IgD-negative memory B cell (primary cell): ENCODE data around the gene TRIB2. TPM values are rescaled to one million over a fixed set of nuclear protein-coding genes. Genes with fewer than 3 reads are reported as not detected.

ENCODE experiments used
- H3K27ac Mint-ChIP-seq, 3 donors: one replicate each; pipeline ENCODE4 v1.8.0; 2020 to 2022; ENCODE audit warnings: mild to moderate bottlenecking in 3 of 3, mixed read lengths in 3 of 3, moderate library complexity in 1 of 3
- H3K27me3 Mint-ChIP-seq: one replicate; pipeline ENCODE4 v1.8.0; 2021; ENCODE audit warnings: mixed read lengths
- H3K36me3 Mint-ChIP-seq: one replicate; pipeline ENCODE4 v1.8.0; 2020; ENCODE audit warnings: mild to moderate bottlenecking, mixed read lengths
- H3K4me1 Mint-ChIP-seq, 3 donors: one replicate each; pipeline ENCODE4 v1.8.0; 2020 to 2022; ENCODE audit warnings: mixed read lengths in 3 of 3, mild to moderate bottlenecking in 1 of 3
- H3K4me3 Mint-ChIP-seq, 4 donors: one replicate each; pipeline ENCODE4 v1.8.0; 2020 to 2022; ENCODE audit warnings: mild to moderate bottlenecking in 4 of 4, mixed read lengths in 4 of 4, moderate library complexity in 3 of 4
- H3K9me3 Mint-ChIP-seq, 3 donors: one replicate each; pipeline ENCODE4 v1.8.0; 2020 to 2021; ENCODE audit warnings: mixed read lengths in 3 of 3, mild to moderate bottlenecking in 1 of 3
- polyA plus RNA-seq: library from polyadenylated mRNA; unstranded; fragments of 300-500 nt; fragmentation: Illumina TruSeq; gene quantifications from one replicate; pipeline ENCODE4 v1.2.3, GENCODE V29; 2021

TRIB2 gene
- polyA plus RNA-seq, 1 donor from 2014 or later: 41.2 TPM

DNA sequence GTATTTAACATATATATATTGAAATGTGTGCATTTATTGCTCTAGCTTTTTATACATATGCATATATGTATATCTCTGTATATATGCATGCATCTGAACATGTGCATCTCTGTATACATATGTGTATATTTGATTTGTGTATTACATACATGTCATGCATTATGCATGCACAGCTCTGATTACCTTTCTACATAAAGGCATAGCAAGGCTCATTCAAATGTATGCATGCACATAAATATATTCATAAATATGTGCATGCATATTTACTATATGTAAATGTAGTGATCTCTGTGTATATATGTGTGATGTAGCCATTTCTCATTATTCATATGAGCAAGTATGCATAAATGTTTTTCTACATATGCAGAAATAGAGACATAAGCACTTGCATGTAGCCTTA is 64.6 kb downstream of the TRIB2 start:
- no peak overlapping the region for H3K27ac Mint-ChIP-seq
- peaks cover 2% of the 10 kb centered on the region for H3K36me3 Mint-ChIP-seq
- H3K27me3 Mint-ChIP-seq: peaks cover 7% of the 10 kb centered on the region
- H3K4me1 Mint-ChIP-seq: no peaks in the 10 kb centered on the region
- peaks cover 0 to 5% (median 4%) of the 10 kb centered on the region in 3 donors for H3K9me3 Mint-ChIP-seq
- H3K4me3 Mint-ChIP-seq: no peak overlapping the region

DNA sequence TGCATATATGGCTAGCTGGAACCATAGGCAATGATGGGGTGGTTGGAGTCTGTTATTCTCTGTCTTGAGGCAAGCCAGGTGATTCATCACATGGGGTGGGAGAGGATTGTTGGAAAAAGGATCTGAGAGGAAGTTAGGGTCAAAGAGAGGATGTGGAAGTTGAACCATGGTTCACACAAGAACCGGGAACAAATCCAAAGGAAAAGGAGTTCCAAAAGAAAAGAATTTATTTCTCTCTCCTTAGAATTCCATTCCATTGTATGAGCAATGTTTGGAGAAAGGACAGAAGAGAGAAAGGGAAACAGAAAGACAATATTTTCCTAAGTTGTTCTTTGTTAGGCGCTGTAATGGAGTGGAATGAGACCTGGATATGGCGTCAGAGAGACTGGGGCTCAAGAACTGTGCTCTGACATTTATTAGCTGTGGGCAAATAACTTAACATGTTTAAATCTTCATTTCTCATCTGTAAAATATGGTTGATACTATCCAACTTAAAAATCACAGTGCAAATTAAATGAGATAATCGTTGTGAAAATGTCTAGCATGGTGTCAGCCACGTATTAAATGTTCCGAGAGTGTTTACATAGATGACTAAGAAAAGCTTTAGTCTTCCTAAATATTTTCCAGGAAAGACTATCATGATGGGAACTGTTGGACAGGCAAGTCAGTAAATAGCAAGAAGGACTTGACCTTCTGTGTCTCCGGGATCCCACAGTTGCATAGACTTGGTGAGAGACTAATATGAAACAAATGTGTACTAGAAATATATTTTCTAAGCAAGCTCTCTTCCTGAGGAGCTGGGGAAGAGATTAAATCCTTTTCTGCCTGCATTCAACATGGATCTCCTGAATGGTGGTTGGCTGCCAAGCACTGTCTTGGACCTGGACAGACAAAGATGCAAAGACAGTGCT is 71.4 kb downstream of the TRIB2 start:
- Mint-ChIP-seq H3K27ac (no peak overlapping the region), H3K36me3 (peaks cover 2% of the 10 kb centered on the region), H3K9me3 (peaks cover 0 to 10% (median 5%) of the 10 kb centered on the region in 3 donors), H3K4me3 (no peak overlapping the region), H3K4me1 (no peaks in the 10 kb centered on the region), H3K27me3 (peaks cover 17% of the 10 kb centered on the region)

DNA sequence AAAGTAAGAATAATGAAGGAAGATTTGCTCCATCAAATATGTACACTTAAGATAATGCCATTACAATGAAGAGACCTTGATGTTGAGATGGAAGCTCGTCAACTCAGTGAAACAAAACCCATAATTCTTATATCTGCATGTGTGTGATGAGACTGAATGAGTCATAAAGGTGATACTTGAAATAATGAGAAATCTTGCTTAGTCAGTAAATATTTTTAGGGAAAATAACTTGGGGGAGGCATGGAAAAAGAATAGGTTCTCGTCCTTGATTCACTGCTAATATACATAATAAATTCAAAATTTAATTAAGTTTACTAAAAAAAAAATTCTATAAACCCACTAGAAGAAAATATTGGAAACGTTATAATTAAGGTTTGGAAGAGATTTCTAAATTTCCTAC is 75.2 kb downstream of the TRIB2 start:
- Mint-ChIP-seq H3K27ac (no peak overlapping the region), H3K4me1 (no peaks in the 10 kb centered on the region), H3K27me3 (peaks cover 14% of the 10 kb centered on the region), H3K4me3 (no peak overlapping the region), H3K9me3 (peaks cover 0 to 4% (median 0%) of the 10 kb centered on the region in 3 donors), H3K36me3 (peaks cover 2% of the 10 kb centered on the region)
